Gastroesophageal sphincter (tissue), 4 donors: ENCODE results near the gene MTARC2. TPM values are rescaled to one million over a fixed set of nuclear protein-coding genes. Genes with fewer than 3 reads are reported as not detected.

Experiments
- ATAC-seq: fragments of 150-250 bp; one replicate; pipeline ENCODE4 v1.9.1; 2016; ENCODE audit warnings: mild to moderate bottlenecking, moderate library complexity
- H3K27ac ChIP-seq, 4 donors: fragments of 200-600 bp; sonication (generic) in 3 of 4; 1 replicate in 3 of 4; 2 replicates in 1 of 4; pipeline ENCODE4 v1.5.1; 2016 to 2019
- H3K27me3 ChIP-seq: fragments of 200-600 bp; sonication (generic); one replicate; pipeline ENCODE4 v1.5.1; 2019
- H3K36me3 ChIP-seq, 2 donors: fragments of 200-600 bp; sonication (generic); one replicate each; pipeline ENCODE4 v1.5.1; 2019; ENCODE audit warnings: control low read depth in 1 of 2
- H3K4me1 ChIP-seq, 3 donors: fragments of 200-600 bp; sonication (generic); 1 replicate in 2 of 3; 2 replicates in 1 of 3; pipeline ENCODE4 v1.5.1; 2016 to 2019; ENCODE audit warnings: control low read depth in 2 of 3
- H3K4me3 ChIP-seq, 2 donors: fragments of 200-600 bp; sonication (generic); one replicate each; pipeline ENCODE4 v1.5.1; 2019; ENCODE audit warnings: mild to moderate bottlenecking in 1 of 2, moderate library complexity in 1 of 2
- H3K9me3 ChIP-seq, 3 donors: fragments of 200-600 bp; sonication (generic); one replicate each; pipeline ENCODE4 v1.5.1; 2017 to 2019; ENCODE audit warnings: control low read depth in 2 of 3
- CTCF ChIP-seq, 4 experiments: fragments of 200-600 bp in 2 of 4; fragments of 450-650 bp in 2 of 4; sonication (generic) in 1 of 4; IDR thresholded peaks; one replicate each; pipeline ENCODE4 v1.5.1; 2017 to 2019; ENCODE audit warnings: antibody characterized with exemption in 4 of 4, mild to moderate bottlenecking in 2 of 4, moderate library complexity in 2 of 4
- EP300 ChIP-seq: sonication (generic); formaldehyde crosslinking; IDR thresholded peaks from one replicate; pipeline ENCODE4 v1.6.1; 2017; ENCODE audit warnings: antibody characterized with exemption, mild to moderate bottlenecking
- POLR2A ChIP-seq, 2 donors: fragments of 450-650 bp; IDR thresholded peaks; one replicate each; pipeline ENCODE4 v1.6.1; 2017; ENCODE audit warnings: antibody characterized with exemption in 2 of 2, mild to moderate bottlenecking in 2 of 2, moderate library complexity in 1 of 2
- POLR2AphosphoS5 ChIP-seq: sonication (generic); formaldehyde crosslinking; IDR thresholded peaks from one replicate; pipeline ENCODE4 v1.6.1; 2017; ENCODE audit warnings: antibody characterized with exemption
- WGBS, 2 donors: methylation state at CpG; one replicate each; pipeline ENCODE4 v1.1.5; 2018; ENCODE audit warnings: low coverage in 1 of 2; 5-methylcytosine and 5-hydroxymethylcytosine counted together
- total RNA-seq, 4 donors: library from RNA; depleted of rRNA; stranded (reverse); fragments of >200 nt; gene quantifications; one replicate each; pipeline ENCODE4 v1.1.0, GENCODE V29; 2016

Gene MTARC2
- total RNA-seq, 4 donors from 2014 or later: 13.0 to 32.5 (median 17.9) TPM

DNA sequence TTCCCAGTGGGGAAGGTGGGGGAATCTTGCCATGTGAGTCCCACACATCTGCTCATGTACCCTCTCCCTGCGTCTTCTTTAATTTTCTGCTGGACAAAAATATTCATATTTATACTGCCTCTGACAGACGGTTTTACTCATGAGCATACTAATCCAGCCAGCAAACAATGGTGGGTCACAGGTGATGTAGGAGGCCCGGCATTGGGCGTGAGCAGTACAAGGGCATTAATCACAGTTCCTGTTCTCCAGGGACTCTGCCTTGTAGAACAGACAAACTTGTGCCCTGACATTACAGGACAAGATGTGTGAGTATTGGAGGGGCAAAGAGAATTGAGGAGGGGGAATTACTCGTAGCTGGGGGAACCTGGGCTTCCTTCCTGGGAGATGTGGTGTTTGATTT lies 63.6 kb downstream of the MTARC2 start:
- Histone ChIP-seq H3K27me3 (no peaks in the 10 kb centered on the region), H3K9me3 (no peaks in the 10 kb centered on the region), H3K4me1 (peaks cover 0 to 37% (median 16%) of the 10 kb centered on the region in 3 donors), H3K4me3 (no peak overlapping the region), H3K27ac (no peak overlapping the region), H3K36me3 (peaks cover 0 to 27% of the 10 kb centered on the region in 2 donors)
- TF ChIP-seq CTCF (IDR thresholded peaks at IDR 0.05) (no peak), POLR2A (IDR thresholded peaks at IDR 0.05) (no peak), EP300 (no peak), POLR2AphosphoS5 (no peak)
- WGBS, 2 donors: 88 to 100% methylated on average over 3 to 5 of the region's 5 CpGs
- no peak for ATAC-seq

- Histone ChIP-seq H3K36me3 (peaks cover 0 to 26% of the 10 kb centered on the region in 2 donors), H3K9me3 (no peaks in the 10 kb centered on the region), H3K27ac (no peak overlapping the region), H3K4me3 (no peak overlapping the region), H3K27me3 (no peaks in the 10 kb centered on the region), H3K4me1 (peaks cover 0 to 43% (median 16%) of the 10 kb centered on the region in 3 donors)
- TF ChIP-seq POLR2A (IDR thresholded peaks at IDR 0.05): no peak
- no peak for TF ChIP-seq EP300
- TF ChIP-seq POLR2AphosphoS5: no peak
- no peak for TF ChIP-seq CTCF (IDR thresholded peaks at IDR 0.05)
- ATAC-seq: no peak
- 58 to 86% methylated on average over 6 of the region's 6 CpGs for WGBS, 2 donors
Observed at GRCh38 chr1:220812308-220812707, 64.2 kb downstream of the MTARC2 start.

GRCh38 chr1:220813013-220813412 lies 64.9 kb downstream of the MTARC2 start:
- H3K4me1 ChIP-seq: peaks cover under 1 to 50% (median 16%) of the 10 kb centered on the region in 3 donors
- no peak for TF ChIP-seq CTCF (IDR thresholded peaks at IDR 0.05)
- no peak for TF ChIP-seq EP300
- no peak for TF ChIP-seq POLR2A (IDR thresholded peaks at IDR 0.05)
- no peak for TF ChIP-seq POLR2AphosphoS5
- H3K36me3 ChIP-seq: peaks cover 0 to 26% of the 10 kb centered on the region in 2 donors
- WGBS, 2 donors: 92% methylated on average over 8 of the region's 12 CpGs; no CpG with 5 or more reads in 1 of the 2 donors
- no peak overlapping the region for H3K4me3 ChIP-seq
- H3K27ac ChIP-seq: no peak overlapping the region
- H3K27me3 ChIP-seq: no peaks in the 10 kb centered on the region
- H3K9me3 ChIP-seq: no peaks in the 10 kb centered on the region
- ATAC-seq: no peak

GRCh38 chr1:220815409-220815808 lies 67.3 kb downstream of the MTARC2 start:
- H3K4me1 ChIP-seq: peaks cover 8 to 68% (median 30%) of the 10 kb centered on the region in 3 donors
- no peak overlapping the region for H3K27ac ChIP-seq
- ATAC-seq: no peak
- TF ChIP-seq EP300 (no peak), CTCF (IDR thresholded peaks at IDR 0.05) (no peak), POLR2AphosphoS5 (no peak), POLR2A (IDR thresholded peaks at IDR 0.05) (no peak)
- H3K9me3 ChIP-seq: no peaks in the 10 kb centered on the region
- H3K36me3 ChIP-seq: peaks cover 0 to 20% of the 10 kb centered on the region in 2 donors
- H3K27me3 ChIP-seq: no peaks in the 10 kb centered on the region
- H3K4me3 ChIP-seq: no peak overlapping the region
- no CpG with 5 or more reads among the region's 2 CpGs for WGBS, 2 donors

- 50% methylated on average over 1 of the region's 1 CpG; no CpG with 5 or more reads in 1 of the 2 donors for WGBS, 2 donors
- peaks cover 8 to 60% (median 29%) of the 10 kb centered on the region in 3 donors for H3K4me1 ChIP-seq
- no peak for TF ChIP-seq EP300
- peak; percentile 40 for TF ChIP-seq POLR2AphosphoS5
- H3K36me3 ChIP-seq: peaks cover 0 to 10% of the 10 kb centered on the region in 2 donors
- H3K4me3 ChIP-seq: no peak overlapping the region
- peak overlapping the region; percentile 74 to 85 (median 82) for H3K27ac ChIP-seq
- no peaks in the 10 kb centered on the region for H3K27me3 ChIP-seq
- H3K9me3 ChIP-seq: no peaks in the 10 kb centered on the region
- ATAC-seq: peak; percentile 71
Observed at GRCh38 chr1:220817907-220818306, 69.8 kb downstream of the MTARC2 start.
